ENCODE data around the gene PACRG. TPM values are rescaled to one million over a fixed set of nuclear protein-coding genes. Genes with fewer than 3 reads are reported as not detected.

Gene PACRG
- total RNA-seq, 4 donors from 2014 or later = 1.5 to 10.4 (median 2.1) TPM

DNA sequence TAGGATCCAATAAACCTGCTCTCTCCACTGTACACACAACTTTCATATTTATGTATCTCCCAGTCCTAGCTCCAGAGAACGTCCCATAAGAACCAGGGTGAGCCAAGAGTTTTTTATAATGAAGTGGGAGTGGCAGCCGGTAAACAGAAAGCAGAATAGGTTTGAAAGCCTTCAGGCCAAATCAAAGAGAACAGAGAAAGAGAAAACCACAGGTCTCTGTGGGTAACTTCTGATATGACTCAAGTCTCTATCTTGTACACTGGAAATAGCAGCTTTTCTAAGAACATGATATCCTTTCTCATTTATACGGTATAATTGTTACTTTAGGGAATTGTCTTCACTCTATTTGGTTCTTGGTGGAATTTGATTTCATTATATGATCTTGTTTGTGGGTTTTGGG is 273.6 kb downstream of the PACRG start:
- 55 to 60% methylated on average over 3 of the region's 3 CpGs for WGBS, 2 donors
- Histone ChIP-seq H3K4me3 (no peak overlapping the region), H3K9me3 (no peaks in the 10 kb centered on the region), H3K36me3 (no peaks in the 10 kb centered on the region), H3K27me3 (no peaks in the 10 kb centered on the region), H3K27ac (no peak overlapping the region), H3K4me1 (no peaks in the 10 kb centered on the region)
- TF ChIP-seq POLR2A (IDR thresholded peaks at IDR 0.05) (no peak), EP300 (IDR thresholded peaks at IDR 0.05) (no peak)
- TF ChIP-seq, protein P1, sequence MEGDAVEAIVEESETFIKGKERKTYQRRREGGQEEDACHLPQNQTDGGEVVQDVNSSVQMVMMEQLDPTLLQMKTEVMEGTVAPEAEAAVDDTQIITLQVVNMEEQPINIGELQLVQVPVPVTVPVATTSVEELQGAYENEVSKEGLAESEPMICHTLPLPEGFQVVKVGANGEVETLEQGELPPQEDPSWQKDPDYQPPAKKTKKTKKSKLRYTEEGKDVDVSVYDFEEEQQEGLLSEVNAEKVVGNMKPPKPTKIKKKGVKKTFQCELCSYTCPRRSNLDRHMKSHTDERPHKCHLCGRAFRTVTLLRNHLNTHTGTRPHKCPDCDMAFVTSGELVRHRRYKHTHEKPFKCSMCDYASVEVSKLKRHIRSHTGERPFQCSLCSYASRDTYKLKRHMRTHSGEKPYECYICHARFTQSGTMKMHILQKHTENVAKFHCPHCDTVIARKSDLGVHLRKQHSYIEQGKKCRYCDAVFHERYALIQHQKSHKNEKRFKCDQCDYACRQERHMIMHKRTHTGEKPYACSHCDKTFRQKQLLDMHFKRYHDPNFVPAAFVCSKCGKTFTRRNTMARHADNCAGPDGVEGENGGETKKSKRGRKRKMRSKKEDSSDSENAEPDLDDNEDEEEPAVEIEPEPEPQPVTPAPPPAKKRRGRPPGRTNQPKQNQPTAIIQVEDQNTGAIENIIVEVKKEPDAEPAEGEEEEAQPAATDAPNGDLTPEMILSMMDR (IDR thresholded peaks at IDR 0.05) = no peak
- DNase-seq (ENCODE audit: low spot score in 2 of 2) = no peak

DNA sequence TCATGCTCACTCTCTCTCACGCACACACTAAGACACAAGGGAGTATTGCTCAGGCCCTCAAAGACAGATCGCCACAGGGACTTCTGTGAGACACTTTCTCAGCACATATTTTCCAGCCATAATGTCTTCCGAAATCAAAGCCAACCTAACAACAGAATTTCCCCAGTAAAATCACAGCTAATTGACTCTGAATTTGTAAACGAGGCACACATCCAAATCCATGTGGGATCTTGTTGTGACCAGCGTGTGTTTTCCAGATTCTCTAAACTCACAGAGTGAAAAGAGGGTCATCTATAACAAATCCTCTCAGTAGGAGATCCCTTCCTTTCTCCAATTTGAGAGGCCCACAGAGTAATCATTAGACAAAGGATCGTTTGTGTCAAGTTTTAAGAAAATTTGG is 280.4 kb downstream of the PACRG start:
- no peaks in the 10 kb centered on the region for H3K36me3 ChIP-seq
- no peak overlapping the region for H3K4me3 ChIP-seq
- 59 to 64% methylated on average over 6 of the region's 6 CpGs for WGBS, 2 donors
- DNase-seq (ENCODE audit: low spot score in 2 of 2) = no peak
- H3K9me3 ChIP-seq = no peaks in the 10 kb centered on the region
- no peaks in the 10 kb centered on the region for H3K4me1 ChIP-seq
- TF ChIP-seq POLR2A (IDR thresholded peaks at IDR 0.05) (no peak), EP300 (IDR thresholded peaks at IDR 0.05) (no peak)
- TF ChIP-seq, protein P1 (IDR thresholded peaks at IDR 0.05) = no peak
- no peak overlapping the region for H3K27ac ChIP-seq
- H3K27me3 ChIP-seq = no peaks in the 10 kb centered on the region

DNA sequence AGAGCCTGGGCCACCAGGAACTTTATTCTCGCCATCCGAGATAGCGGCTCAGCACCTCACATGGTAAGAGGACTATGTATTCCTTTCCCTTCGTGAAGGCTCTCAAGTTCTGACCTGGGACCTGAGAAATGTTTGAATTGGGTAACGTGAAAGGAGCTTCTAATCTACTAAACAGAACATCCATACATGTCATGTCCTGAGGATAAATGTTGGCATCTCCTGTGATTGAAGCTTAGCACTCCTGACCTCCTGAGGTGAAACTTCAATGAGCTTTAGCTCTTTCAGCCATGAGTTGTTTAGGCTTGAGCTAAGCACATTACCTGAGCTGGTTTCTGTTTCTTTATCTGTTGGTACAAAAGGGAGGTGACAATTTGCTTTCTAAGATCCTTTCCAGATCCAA is 280.9 kb downstream of the PACRG start:
- Histone ChIP-seq H3K36me3 (no peaks in the 10 kb centered on the region), H3K9me3 (no peaks in the 10 kb centered on the region), H3K27ac (no peak overlapping the region), H3K4me1 (no peaks in the 10 kb centered on the region), H3K4me3 (no peak overlapping the region), H3K27me3 (no peaks in the 10 kb centered on the region)
- TF ChIP-seq POLR2A (IDR thresholded peaks at IDR 0.05) = no peak
- TF ChIP-seq, protein P1 (IDR thresholded peaks at IDR 0.05) = no peak
- no peak for TF ChIP-seq EP300 (IDR thresholded peaks at IDR 0.05)
- 76 to 86% methylated on average over 5 of the region's 5 CpGs for WGBS, 2 donors
- DNase-seq (ENCODE audit: low spot score in 2 of 2) = no peak

DNA sequence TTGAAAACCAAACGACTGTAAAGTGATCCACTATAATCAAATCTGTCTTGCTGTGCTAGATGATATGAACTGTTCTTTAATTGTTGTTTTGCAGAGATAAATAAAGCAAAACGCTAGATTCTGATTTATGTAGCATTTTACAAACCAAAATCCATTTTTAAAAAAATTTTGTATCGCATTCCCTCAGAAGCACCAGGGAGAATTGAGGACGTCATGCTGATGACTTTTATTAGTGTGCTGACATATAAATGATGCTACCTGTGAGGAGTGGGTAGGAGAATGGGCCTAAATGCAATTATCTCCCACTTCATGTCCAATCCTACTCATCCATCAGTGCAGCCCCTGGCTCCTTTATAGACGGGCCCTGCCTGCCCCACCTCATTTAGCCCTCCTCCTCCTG is 282.4 kb downstream of the PACRG start:
- 79 to 81% methylated on average over 5 of the region's 5 CpGs for WGBS, 2 donors
- Histone ChIP-seq H3K4me1 (no peaks in the 10 kb centered on the region), H3K4me3 (no peak overlapping the region), H3K9me3 (peaks cover 0 to 2% (median under 1%) of the 10 kb centered on the region in 4 donors), H3K36me3 (no peaks in the 10 kb centered on the region), H3K27ac (no peak overlapping the region), H3K27me3 (no peaks in the 10 kb centered on the region)
- DNase-seq (ENCODE audit: low spot score in 2 of 2) = no peak
- TF ChIP-seq POLR2A (IDR thresholded peaks at IDR 0.05) = no peak
- TF ChIP-seq, protein P1 (IDR thresholded peaks at IDR 0.05) = no peak
- TF ChIP-seq EP300 (IDR thresholded peaks at IDR 0.05) = no peak

DNA sequence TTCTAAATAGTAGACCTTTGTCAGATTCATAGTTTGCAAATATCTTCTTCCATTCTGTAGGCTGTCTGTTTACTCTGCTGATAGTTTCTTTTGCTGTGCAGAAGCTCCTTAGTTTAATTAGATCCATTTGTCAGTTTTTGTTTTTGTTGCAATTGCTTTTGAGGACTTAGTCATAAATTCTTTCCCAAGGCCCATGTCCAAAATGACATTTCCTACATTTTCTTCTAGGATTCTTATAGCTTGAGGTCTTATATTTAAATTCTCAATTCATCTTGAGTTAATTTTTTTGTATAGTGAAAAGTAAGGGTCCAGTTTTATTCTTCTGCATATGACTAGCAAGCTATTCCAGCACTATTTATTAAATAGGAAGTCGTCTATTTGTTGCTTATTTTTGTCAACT is 287.0 kb downstream of the PACRG start:
- Histone ChIP-seq H3K27me3 (no peaks in the 10 kb centered on the region), H3K27ac (no peak overlapping the region), H3K4me3 (no peak overlapping the region), H3K4me1 (no peaks in the 10 kb centered on the region), H3K36me3 (no peaks in the 10 kb centered on the region), H3K9me3 (peaks cover 0 to 4% (median 1%) of the 10 kb centered on the region in 4 donors)
- WGBS, 2 donors = 85 to 94% methylated on average over 1 of the region's 1 CpG
- no peak for TF ChIP-seq EP300 (IDR thresholded peaks at IDR 0.05)
- TF ChIP-seq, protein P1 (IDR thresholded peaks at IDR 0.05) = no peak
- TF ChIP-seq POLR2A (IDR thresholded peaks at IDR 0.05) = no peak
- no peak for DNase-seq (ENCODE audit: low spot score in 2 of 2)
